Stimulated activated CD8-positive, alpha-beta memory T cell treated with anti-CD3 and anti-CD28 coated beads, Interleukin-7, amount 100 ng/mL, for 24 hours (primary cell): ENCODE measurements around the gene PTCD2.
A peak's percentile ranks its signal among the peaks of the same experiment; 100 is the strongest.

ENCODE experiments used
- DNase-seq: peaks from one replicate; pipeline ENCODE4 v3.0.0-alpha.2; 2020; ENCODE audit warnings: low read depth

PTCD2 gene, protein sequence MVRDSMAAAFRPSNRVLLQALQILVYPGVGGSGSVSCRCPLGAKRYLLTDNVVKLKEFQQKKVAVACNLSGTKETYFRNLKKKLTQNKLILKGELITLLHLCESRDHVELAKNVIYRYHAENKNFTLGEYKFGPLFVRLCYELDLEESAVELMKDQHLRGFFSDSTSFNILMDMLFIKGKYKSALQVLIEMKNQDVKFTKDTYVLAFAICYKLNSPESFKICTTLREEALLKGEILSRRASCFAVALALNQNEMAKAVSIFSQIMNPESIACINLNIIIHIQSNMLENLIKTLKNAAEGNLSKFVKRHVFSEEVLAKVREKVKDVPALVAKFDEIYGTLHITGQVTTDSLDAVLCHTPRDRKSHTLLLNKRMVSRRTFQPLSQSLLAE

DNA sequence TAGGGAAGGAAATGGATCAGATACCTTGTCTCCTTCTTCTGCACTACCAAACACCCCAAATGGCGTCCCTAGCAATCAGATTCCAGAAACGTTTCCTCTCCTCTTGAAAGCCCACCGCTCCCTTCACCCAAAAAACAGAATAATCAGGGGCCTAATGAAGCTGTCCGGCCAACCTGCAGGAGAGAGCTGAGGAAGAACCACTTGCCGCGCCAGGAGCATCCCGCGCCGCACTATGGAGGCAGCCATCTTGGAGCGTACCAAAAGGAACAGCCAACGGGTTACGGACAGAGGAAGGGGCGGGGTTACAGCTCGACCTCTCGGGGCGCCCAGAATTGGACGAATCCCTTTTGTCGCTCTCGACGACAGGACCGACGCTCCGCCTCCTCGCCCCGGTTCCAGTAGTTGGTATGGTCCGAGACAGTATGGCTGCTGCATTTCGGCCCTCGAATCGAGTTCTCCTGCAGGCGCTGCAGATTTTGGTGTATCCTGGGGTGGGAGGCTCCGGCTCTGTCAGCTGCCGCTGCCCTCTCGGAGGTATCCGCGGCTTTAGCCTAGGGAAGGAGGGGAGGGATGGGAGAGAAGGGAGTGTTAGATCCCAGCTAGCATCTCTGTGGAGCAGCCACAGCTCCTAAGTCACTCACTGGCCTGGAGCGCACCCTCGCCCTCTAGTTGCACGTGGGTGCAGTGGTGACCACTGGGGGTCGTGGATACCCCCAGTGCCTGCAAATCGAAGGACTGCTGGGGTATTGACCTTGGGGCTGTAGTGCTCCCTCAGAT is at the start of gene PTCD2, which contains the start of gene MRPS27:
Gene PTCD2 (plus strand): TSS at position 398 of the 777 bp plus-strand sequence. CDS start 10 bp downstream, at position 408.
Gene MRPS27 (minus strand): TSS at position 265 of the 777 bp plus-strand sequence. CDS start 19 bp downstream, at position 246.
- DNase-seq, result peak; percentile 85

DNA sequence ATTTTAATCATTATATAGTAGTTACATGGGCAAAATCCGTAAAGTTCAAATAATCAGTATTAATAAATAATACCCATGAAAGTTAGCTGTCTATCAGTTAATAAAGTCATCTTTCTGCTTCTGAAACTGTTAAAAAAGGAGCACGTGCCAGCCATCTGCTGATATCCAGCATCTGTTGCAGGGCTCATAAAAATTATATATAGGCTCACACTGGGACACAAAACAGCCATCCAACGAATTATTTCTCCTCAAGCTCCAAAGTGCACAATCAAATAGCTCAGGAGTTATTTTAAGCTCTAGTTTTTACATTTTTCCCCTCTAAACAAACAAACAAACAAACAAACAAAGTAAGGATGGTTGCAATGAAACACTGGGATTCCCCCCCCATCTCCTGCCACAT is 48.5 kb upstream of the PTCD2 start:
- no peak for DNase-seq

DNA sequence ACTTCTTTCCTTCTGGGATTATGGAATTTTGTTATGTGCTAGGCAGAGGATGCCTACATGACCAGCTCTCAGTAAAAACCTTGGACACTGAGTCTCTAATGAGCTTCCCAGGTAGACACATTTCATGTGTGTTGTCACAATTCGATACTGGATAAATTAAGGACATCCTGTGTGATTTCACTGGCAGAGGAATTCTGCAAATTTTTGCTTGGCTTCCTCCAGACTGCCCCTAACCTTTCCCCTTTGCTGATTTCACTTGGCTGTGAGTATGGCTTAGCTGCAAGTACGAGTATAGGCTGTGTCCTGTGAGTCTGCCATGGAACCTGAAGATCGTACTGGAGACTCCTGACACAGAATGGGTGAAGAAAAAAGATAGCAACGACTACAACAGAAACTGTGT is 47.8 kb upstream of the PTCD2 start:
- DNase-seq, result no peak

DNA sequence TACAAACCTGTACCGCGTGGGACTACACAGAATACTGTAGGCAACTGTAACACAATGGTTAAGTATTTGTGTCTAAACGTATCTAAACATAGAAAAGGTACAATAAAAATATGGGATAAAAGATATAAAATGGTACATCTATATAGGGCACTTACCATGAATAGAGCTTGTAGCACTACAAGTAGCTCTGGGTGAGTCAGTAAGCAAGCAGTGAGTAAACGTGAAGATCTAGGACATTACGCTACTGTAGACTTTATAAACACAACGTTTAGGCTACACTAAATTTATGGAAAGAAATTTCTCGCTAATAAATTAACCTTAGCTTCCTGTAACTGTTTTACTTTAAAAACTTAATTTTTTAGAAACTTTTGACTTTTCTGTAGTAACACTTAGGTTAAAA is 46.6 kb upstream of the PTCD2 start:
- no peak for DNase-seq

DNA sequence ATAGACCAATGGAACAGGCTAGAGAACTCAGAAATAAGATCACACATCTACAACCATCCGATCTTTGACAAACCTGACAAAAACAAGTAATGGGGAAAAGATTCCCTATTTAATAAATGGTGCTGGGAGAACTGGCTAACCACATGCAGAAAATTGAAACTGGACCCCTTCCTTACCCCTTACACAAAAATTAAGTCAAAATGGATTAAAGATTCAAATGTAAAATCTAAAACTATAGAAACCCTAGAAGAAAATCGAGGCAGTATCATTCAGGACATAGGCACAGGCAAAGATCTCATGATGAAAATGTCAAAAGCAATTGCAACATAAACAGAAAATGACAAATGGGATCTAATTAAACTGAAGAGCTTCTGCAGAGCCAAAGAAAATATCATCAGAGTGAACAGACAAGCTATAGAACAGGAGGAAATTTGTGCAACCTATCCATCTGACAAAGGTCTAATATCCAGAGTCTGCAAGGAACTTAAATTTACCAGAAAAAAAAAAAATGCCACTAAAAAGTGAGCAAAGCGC is 43.9 kb upstream of the PTCD2 start:
- no peak for DNase-seq

DNA sequence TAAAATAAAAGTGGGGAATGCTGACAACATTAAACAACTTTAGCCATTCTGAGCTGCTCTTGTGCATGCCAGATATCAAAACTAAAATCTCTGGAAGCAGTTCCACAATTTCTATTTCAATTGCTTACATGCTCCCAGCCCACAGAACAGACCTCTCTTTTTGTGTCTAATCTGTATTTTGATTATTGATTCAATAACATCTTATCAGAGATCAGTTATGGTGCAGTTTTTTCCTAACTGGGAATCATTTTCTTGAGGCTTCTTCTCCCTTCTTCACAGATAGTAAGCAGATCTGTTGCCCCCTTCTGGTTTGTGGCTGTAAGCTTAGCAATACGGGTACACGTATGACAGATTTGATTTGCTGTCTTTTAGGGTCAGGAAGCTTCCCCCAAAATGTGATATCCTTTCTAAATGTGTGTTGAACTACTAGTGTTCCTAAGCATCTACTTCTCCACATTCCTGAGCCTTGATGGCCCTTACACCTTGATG is 39.5 kb upstream of the PTCD2 start:
- DNase-seq, result no peak

DNA sequence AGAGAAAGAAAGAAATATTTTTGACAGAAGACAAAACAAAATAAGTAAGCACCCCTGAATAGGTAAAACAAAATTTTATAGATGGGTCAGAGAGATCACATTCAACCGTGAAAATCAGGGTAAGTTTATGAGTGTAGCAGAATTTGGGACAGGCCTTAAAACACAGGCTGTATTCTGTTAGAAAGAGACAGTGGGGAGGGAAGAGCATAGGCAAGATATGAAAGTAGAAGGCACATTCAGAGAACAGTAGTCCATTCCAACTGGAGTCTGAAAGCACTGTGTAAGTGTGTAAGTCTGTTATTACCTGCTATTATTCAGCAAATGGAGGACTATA is 38.8 kb upstream of the PTCD2 start:
- no peak for DNase-seq

DNA sequence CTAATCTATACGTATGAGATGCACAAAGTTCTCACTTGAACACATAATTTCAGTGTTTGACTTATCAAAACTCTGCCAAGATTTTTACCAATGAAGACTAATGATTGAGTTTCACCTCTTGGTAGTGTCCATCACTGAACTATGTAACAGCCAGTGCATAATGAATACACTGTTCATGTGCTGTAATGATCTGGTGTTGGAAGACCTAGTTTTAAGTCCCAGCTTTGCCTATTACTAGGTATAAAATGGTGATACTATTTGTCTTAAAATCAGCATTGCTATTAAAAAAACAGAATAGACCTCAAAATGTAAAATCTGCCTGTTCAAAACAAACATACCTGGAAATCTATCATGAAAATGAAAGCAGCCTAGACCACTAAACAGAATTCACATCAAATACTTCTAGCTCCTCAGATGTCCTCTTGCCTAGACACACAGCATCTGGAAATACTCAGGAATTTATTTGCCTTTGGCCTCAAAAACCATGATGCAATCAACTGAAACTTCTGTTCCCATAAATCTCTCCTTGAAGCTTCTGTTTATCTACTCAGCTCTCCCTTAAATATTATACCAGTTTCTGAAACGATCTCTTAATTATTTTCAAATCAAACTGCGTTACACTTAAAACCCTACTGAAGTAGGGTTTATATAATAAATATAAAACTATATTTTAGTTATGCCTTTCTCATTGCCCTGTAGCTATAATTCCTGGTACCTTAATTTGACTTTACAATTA is 38.2 kb upstream of the PTCD2 start:
- DNase-seq, result no peak

DNA sequence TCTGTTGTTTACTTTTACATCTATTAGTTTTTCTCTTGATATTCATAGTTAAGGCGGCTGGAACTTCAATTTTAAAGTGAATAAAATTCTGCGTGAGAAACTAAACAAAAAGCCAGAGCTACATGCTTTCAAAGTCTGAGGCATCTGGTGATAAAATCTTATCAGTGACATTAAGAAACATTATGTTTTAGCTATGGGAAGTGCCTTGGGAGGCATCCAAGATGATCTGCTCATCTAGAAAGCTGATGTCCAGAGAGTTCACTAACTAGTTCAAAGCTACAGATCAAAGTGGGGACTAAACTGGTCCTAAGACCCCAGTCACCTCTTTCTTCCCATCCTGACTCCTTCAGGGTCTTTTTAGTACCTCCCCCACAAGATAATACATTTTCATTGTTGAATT is 37.3 kb upstream of the PTCD2 start:
- DNase-seq, result no peak

DNA sequence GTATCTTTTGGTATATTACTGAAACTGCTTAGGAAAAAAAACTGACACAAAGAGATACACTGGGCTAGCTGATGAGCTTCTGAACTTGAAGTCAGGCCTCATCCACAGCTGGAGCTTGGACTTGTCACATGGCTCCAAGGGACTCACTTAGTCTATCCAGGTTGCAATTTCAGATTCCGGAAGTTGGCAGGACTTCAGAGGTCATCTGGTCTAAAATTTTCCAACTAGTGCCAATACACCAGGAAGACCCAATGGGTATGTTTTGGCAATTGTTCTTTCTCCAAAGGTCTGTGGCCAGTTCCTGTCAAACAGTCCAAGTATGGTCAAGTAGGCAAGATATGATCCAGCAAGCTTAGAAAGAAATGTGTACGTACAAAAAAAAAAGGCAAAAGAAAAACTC is 36.8 kb upstream of the PTCD2 start:
- DNase-seq, result no peak

DNA sequence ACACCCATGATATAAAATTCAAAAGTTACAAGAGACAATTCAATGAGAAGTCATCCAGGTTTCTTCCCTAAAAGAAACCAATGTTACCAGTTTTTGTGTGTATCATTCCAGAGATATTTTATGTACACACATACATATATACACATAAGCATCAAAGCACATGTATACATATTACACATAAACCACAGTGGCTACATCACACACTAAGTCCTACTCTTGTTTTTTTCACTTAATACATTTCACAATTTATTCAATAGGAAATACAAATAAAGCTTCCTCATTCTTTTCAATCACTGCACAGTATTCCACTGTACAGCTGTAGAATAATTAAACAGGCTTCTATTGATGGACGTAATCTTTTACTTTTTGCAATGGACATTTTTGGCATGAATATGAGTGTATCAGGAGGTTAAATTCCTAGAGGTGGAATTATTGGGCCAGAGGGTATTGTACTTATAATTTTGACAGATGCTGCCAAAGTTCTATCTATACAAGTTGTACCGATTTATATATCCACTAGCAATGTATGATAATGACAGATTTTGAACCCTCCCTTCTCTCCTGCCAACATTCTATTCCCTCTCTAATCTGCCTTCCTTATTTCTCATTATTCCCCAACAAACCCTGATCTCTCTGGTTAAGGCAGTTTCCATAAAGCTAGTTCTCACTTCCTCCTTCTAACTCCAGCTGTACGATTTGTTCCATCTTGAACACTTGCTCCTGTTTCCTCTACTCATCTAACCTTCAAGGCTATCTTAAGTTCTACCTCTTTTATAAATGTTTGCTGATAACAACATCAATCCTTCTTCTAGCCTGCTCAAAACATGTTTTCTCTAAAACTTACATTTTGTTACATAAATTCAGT is 35.4 kb upstream of the PTCD2 start:
- DNase-seq, result no peak

DNA sequence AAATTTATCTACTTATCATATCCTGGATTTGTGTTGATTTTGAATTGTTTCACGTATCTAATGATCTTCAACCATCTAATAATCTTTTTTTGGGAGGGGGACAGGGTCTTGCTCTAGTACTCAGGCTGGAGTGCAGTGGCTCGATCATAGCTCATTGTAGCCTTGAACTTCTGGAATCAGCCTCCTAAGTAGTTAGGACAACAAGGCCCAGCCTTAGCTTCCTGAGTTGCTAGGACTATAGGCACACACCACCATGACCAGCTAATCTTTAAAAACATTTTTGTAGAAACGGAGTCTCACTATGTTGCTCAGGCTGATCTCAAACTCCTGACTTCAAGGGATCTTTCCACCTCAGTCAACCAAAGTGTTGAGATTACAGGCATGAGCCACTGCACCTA is 34.8 kb upstream of the PTCD2 start:
- DNase-seq, result no peak

DNA sequence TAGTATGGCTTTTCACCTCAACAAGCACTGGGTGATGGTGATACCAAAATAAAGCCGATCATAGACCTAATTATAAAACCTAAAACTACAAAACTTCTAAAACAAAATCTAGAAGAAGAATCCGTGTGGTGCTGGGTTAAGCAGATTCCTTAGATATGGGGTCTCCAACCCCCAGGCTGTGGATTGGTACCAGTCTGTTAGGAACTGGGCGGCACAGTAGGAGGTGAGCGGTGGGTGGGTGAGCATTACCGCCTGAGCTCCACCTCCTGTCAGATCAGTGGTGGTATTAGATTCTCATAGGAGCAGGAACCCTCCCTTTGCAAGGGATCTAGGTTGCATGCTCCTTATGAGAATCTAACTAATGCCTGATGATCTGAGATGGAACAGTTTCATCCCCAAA is 33.4 kb upstream of the PTCD2 start:
- DNase-seq, result no peak

DNA sequence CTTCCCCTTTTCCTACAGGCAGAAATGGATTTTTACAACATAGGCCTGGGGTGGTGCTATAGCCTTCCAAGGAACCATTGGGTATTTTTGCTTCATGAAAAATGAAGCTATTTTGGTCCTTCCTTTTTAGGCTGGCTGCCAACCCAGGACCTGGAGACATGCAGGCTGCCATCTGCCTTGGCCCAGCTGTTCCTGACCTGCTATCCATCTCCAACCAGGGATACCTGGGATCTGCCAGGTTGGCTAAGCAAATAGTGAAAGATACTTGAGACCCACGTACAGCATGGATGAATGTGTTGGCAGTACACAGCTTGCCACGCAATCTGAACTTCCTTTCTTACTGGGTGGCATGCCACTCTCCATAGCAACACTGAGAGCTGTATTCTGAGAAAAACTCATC is 31.2 kb upstream of the PTCD2 start:
- no peak for DNase-seq

DNA sequence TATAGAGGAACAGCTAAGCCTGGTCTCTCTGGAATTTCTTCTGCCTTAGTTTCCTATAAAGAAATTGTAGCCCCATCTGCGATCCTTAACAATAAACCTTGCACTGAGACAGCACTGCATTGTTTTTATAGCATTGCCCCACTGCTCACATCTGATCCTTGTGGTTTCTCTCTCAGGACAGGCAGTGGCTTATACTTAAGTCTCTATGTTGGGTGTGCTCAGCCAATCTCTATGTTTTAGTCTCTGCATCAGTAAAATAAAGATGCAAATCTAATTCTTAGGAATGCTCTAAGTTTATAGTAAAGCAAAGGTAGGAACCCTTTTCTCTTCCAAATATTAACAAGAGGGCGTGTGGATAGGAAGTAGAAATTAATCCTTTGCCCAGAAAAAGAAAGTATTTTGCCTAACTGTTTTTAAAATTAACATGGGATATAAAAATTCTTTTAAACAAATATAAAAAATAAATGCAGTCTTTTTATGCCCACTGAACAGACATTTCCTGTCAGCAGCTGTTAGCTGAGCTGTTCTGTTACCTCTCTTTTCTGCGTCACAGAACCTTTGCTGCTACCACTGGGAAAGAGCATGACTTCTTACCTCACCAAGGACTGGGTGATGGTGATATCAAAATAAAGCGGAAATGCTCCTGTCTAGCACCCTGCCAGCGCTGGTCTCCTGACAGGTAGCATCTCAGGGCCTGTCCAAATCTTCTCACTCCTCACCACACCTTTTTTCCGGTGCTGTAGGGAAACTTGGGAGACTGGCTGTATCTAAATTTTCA is 29.6 kb upstream of the PTCD2 start:
- no peak for DNase-seq

DNA sequence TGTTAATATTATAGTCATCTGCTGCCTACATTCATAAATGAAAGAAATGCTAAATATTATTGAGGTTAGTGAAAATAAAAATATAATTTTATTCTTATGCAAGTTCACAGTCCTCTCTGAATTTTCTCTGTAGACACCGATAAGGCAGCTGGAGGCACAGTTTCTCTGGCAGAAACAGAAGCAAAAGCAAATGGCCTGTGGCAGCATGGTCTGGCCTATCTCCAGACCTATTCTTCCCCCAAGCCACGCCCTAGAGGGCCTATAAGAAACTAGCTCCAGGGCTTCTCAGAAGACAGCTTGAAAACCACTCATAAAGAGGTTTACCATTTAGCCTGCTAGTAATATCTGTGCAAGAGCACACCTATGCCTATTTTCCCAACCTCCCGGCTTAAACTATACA is 28.6 kb upstream of the PTCD2 start:
- DNase-seq, result no peak

DNA sequence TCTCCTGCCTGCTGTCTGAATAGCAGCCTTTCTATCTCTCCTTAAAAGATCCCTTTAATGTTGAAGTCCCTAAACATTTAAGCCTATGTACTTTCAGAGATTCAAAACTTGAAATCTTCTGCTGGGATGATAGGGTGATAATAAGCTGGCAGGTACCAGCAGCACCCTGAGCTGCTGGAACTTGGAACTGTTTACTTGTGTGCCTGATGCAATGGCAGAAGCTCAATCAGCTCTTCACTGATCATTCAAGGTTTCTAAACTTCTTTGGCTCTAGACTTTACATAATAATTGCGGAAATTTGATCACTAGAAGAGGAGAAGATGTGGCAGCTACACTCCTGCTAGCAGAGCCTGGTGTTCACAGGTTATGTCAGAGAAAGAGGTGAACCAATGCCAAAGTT is 27.8 kb upstream of the PTCD2 start:
- DNase-seq, result no peak

DNA sequence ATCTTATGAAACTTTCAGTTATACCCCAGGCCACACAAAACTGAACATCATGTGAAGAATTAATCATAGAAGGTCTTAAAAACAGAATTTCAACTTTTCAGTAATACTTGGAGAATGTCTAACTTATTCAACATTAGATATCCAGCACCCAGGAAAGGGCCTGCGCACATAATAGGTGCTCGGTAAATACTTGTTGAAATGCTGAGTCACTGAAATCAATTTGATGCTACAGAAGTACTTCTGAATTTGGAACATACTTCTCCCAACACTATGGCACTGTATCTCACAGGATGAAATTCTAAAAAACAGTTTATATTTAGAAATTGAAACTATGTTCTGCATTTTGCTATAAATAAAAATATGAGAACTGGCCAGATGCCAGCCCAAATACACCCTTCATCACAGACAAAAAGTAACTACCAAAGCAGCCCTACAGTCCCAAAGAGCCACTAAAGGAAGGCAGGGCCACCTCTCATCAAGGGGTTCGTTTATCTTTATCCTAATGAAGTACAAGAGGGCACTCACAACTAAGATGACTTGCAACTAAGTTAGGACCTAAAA is 26.6 kb upstream of the PTCD2 start:
- no peak for DNase-seq

DNA sequence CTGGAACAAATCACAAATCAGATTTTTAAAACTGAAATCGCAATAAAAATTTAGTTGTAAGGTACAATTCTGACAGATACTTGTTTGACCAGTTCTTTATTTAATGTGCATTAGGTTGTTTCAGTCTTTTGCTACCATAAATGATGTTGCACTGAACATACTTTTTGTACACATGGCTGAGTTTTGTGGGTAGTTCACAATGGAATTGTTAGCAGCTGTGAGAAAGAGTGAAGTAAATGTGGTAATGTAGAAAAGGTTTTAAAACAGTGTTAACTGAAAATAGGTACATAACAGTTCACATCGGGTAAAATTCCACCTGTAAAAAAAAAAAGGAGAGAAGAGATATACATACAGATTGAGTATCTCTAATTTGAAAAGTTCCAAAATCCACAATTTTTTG is 25.7 kb upstream of the PTCD2 start:
- DNase-seq, result no peak

DNA sequence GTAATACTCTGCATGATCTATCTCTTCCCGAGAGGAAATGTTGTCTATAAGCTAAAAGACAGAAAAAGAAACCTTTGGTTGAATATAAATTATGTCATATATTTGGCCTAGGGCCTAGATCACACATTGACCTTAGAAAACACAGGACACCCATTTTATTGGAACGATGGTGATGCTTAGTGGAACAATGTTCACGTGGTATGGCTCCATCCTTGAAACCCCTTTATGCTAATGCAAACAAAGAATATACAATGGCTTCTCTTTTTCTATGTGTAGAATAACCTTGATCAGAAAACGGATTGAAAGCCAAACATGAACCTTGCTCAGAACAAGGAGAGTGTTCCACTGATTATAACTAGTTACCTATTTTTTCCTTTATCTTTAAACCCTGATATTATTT is 24.6 kb upstream of the PTCD2 start:
- DNase-seq, result no peak
